ENCODE measurements around the gene ESRRA. TPM values are rescaled to one million over a fixed set of nuclear protein-coding genes. Genes with fewer than 3 reads are reported as not detected.
A peak's percentile ranks its signal among the peaks of the same experiment; 100 is the strongest.

Gene ESRRA
- total and polyA plus RNA-seq, 9 of the 15 experiments (the other 6 are each of a cell fraction or from before 2014, with no cell fraction given), result 0.27 to 89.7 (median 23.7) TPM

GRCh38 chr11:64314146-64314804, 9.0 kb downstream of the ESRRA start:
- H3K9me3 ChIP-seq (replicated peaks; ENCODE audit: control insufficient read depth, insufficient read depth, low read depth, low read length), result no peaks in the 10 kb centered on the region
- 67% methylated on average over 9 of the region's 19 CpGs for WGBS (ENCODE audit: insufficient coverage, low coverage, missing lambda C conversion rate)
- BruUV-seq (replicated peaks), result no TSS peak
- ChIA-PET POLR2A (interaction anchor here (0.5 to 1.0 kb wide), 5 partner anchors 9 to 263 kb away, joined by 3 to 4 read pairs (median 3); no protein-coding TSS in a partner anchor), CTCF (ENCODE audit: low intra/inter-chr PET ratio) (no interaction called here)
- no peaks in the 10 kb centered on the region; the same call in 1 of the 2 replicates for H4K20me1 ChIP-seq (replicated peaks; ENCODE audit: control insufficient read depth, insufficient read depth, low read length)
- no peak overlapping the region for H3K27ac ChIP-seq (ENCODE audit: extremely low read depth, low read depth, low read length)
- DNase-seq (ENCODE audit: extremely low read depth in 1 of 4, low spot score in 3 of 4) (peak in 1 of 4 experiments; percentile 45), ATAC-seq (no peak), FAIRE-seq (peak; percentile 15)
- peaks cover 60% of the 10 kb centered on the region for H3K36me3 ChIP-seq (ENCODE audit: control insufficient read depth, insufficient read depth, low read length)
- H3K27me3 ChIP-seq (ENCODE audit: control insufficient read depth in 2 of 2, insufficient read depth in 2 of 2, low read length in 2 of 2), result no peaks in the 10 kb centered on the region
- no peak overlapping the region for H2AFZ ChIP-seq (ENCODE audit: low read depth, low read length)
- peak overlapping the region in 1 of 2 experiments; percentile 32; a peak in 1 of 4 replicates for H3K9ac ChIP-seq (ENCODE audit: insufficient read depth in 1 of 2, low read depth in 2 of 2, low read length in 2 of 2)
- peaks cover 4 to 60% of the 10 kb centered on the region in 2 experiments; a peak in 4 of 5 replicates for H3K4me1 ChIP-seq (replicated peaks in 1 of 2; ENCODE audit: control insufficient read depth in 2 of 2, insufficient read depth in 2 of 2, low read length in 2 of 2)
- in situ Hi-C loops (cut with MboI) (no loop called here), intact Hi-C loops (cut with micrococcal nuclease) (no loop called here)
- H3K9me1 ChIP-seq (ENCODE audit: control insufficient read depth, insufficient read depth, low read length), result no peaks in the 10 kb centered on the region
- H3K4me2 ChIP-seq (ENCODE audit: insufficient read depth, low read length), result no peak overlapping the region; the same call in 1 of the 2 replicates
- no peak overlapping the region for H3K4me3 ChIP-seq
- peaks cover 51% of the 10 kb centered on the region for H3K79me2 ChIP-seq (ENCODE audit: control insufficient read depth, insufficient read depth, low read length)
- TF ChIP-seq HMGN3 (IDR thresholded peaks at IDR 0.05; ENCODE audit: borderline replicate concordance, extremely low read depth, insufficient read length, low read depth, low read length), result peak; percentile 10
- TF ChIP-seq POLR2G (IDR thresholded peaks at IDR 0.05; ENCODE audit: low read depth, low read length), result peak; percentile 45
- TF ChIP-seq SIRT6 (IDR thresholded peaks at IDR 0.05; ENCODE audit: low read depth, low read length), result no peak
- peak; percentile 84 for TF ChIP-seq ZBTB33 (CRISPR knock-in tag; IDR thresholded peaks at IDR 0.05)
- no peak for TF ChIP-seq PTRF (tag; IDR thresholded peaks at IDR 0.05)
- peak; percentile 58 for TF ChIP-seq SPI1 (IDR thresholded peaks at IDR 0.05; ENCODE audit: borderline replicate concordance, low read depth, low read length)
- no peak for TF ChIP-seq RBM22 (IDR thresholded peaks at IDR 0.05; ENCODE audit: low read depth, low read length, poor library complexity, severe bottlenecking)
- TF ChIP-seq YBX1 (IDR thresholded peaks at IDR 0.05), result no peak
- TF ChIP-seq, protein P1, sequence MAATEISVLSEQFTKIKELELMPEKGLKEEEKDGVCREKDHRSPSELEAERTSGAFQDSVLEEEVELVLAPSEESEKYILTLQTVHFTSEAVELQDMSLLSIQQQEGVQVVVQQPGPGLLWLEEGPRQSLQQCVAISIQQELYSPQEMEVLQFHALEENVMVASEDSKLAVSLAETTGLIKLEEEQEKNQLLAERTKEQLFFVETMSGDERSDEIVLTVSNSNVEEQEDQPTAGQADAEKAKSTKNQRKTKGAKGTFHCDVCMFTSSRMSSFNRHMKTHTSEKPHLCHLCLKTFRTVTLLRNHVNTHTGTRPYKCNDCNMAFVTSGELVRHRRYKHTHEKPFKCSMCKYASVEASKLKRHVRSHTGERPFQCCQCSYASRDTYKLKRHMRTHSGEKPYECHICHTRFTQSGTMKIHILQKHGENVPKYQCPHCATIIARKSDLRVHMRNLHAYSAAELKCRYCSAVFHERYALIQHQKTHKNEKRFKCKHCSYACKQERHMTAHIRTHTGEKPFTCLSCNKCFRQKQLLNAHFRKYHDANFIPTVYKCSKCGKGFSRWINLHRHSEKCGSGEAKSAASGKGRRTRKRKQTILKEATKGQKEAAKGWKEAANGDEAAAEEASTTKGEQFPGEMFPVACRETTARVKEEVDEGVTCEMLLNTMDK (IDR thresholded peaks at IDR 0.05; ENCODE audit: borderline replicate concordance, insufficient read depth, low read depth, low read length, poor library complexity, severe bottlenecking), result peak; percentile 88
- TF ChIP-seq SIN3A (IDR thresholded peaks at IDR 0.05; ENCODE audit: borderline replicate concordance in 2 of 2, control insufficient read depth in 1 of 2, low read depth in 2 of 2, low read length in 2 of 2), result no peak
- TF ChIP-seq NR2C1 (IDR thresholded peaks at IDR 0.05), result peak; percentile 49
- TF ChIP-seq NR2C1 (tag; IDR thresholded peaks at IDR 0.05), result no peak
- TF ChIP-seq CTBP1 (IDR thresholded peaks at IDR 0.05; ENCODE audit: borderline replicate concordance), result peak; percentile 23; the same call in 1 of the 2 replicates
- no peak for TF ChIP-seq FOSL1 (tag; conservative IDR thresholded peaks at IDR 0.05)
- peak; percentile 34 to 53 (median 44); a peak in 5 of 6 replicates for TF ChIP-seq CTCF (IDR thresholded peaks at IDR 0.05 in 2 of 3, conservative IDR thresholded peaks at IDR 0.05 in 1 of 3; ENCODE audit: insufficient read depth in 2 of 3, low read depth in 1 of 3, low read length in 3 of 3)
